IMR-90 (cell line): Measurements from ENCODE around the gene KLHL9. TPM values are rescaled to one million over a fixed set of nuclear protein-coding genes. Genes with fewer than 3 reads are reported as not detected.

ENCODE experiments used
- ATAC-seq: fragments of 200-7000 bp; cut with Tn5 transposase; 2 replicates; pipeline ENCODE4 v1.9.1; 2020; ENCODE audit warnings: low read depth, mild to moderate bottlenecking, moderate library complexity
- BruUV-seq: library from RNA; stranded (reverse); fragments of 400-500 nt; replicated peaks from 2 replicates; lab custom pipeline; 2021; lab: Mats Ljungman, UMichigan
- CTCF ChIA-PET: fragments of 300-600 bp; formaldehyde crosslinking; extraction: SDS; loops from one replicate; lab custom pipeline; 2021; ENCODE audit warnings: antibody characterized with exemption; lab: Yijun Ruan, JAX
- POLR2A ChIA-PET: fragments of 300-600 bp; sonication (Branson Sonifier 250); formaldehyde crosslinking; loops from one replicate; lab custom pipeline; 2022; ENCODE audit warnings: antibody characterized with exemption; ENCODE audit not compliant: unreplicated experiment; lab: Charles Lee
- DNase-seq: peaks from one replicate; pipeline ENCODE4 v3.0.0; 2013
- H2AFZ ChIP-seq: replicated peaks from 2 replicates; pipeline ENCODE3; 2013; ENCODE audit warnings: low read length, mild to moderate bottlenecking; ENCODE audit not compliant: poor library complexity
- H2AK5ac ChIP-seq: 2 replicates; pipeline ENCODE4 v1.6.1; 2013; ENCODE audit warnings: low read depth, low read length, inconsistent platforms
- H2AK9ac ChIP-seq: replicated peaks from 2 replicates; pipeline ENCODE3; 2013; ENCODE audit warnings: mild to moderate bottlenecking, low read depth, low read length, moderate library complexity; ENCODE audit not compliant: poor library complexity
- H2BK120ac ChIP-seq: 2 replicates; pipeline ENCODE4 v1.6.1; 2013; ENCODE audit warnings: low read depth, low read length, inconsistent platforms
- H2BK15ac ChIP-seq: 3 replicates; pipeline ENCODE4 v1.6.1; 2013; ENCODE audit warnings: low read depth, low read length, inconsistent platforms
- H2BK20ac ChIP-seq: 2 replicates; pipeline ENCODE4 v1.6.1; 2013; ENCODE audit warnings: low read depth, mild to moderate bottlenecking, inconsistent platforms, low read length, moderate library complexity
- H2BK5ac ChIP-seq: 2 replicates; pipeline ENCODE4 v1.6.1; 2013; ENCODE audit warnings: mild to moderate bottlenecking, low read depth, low read length, inconsistent platforms; ENCODE audit not compliant: poor library complexity, severe bottlenecking
- H3K14ac ChIP-seq: replicated peaks from 2 replicates; pipeline ENCODE4 v1.6.1; 2013; ENCODE audit warnings: low read depth, low read length, inconsistent platforms
- H3K18ac ChIP-seq: 2 replicates; pipeline ENCODE4 v1.6.1; 2013; ENCODE audit warnings: low read depth, low read length, control low read depth
- H3K23ac ChIP-seq: 2 replicates; pipeline ENCODE4 v1.6.1; 2013; ENCODE audit warnings: low read depth, low read length, inconsistent platforms
- H3K27ac ChIP-seq: 2 replicates; pipeline ENCODE4 v1.5.1; 2013; ENCODE audit warnings: mild to moderate bottlenecking, control low read depth, low read length; ENCODE audit not compliant: insufficient read depth
- H3K27me3 ChIP-seq: 2 replicates; pipeline ENCODE4 v1.6.1; 2013; ENCODE audit warnings: low read length; ENCODE audit not compliant: control insufficient read depth, insufficient read depth
- H3K36me3 ChIP-seq: 2 replicates; pipeline ENCODE4 v1.6.1; 2013; ENCODE audit warnings: low read length, mixed read lengths; ENCODE audit not compliant: control insufficient read depth, insufficient read depth
- H3K4ac ChIP-seq: 2 replicates; pipeline ENCODE4 v1.6.1; 2013; ENCODE audit warnings: low read depth, low read length, inconsistent platforms
- H3K4me1 ChIP-seq: 2 replicates; pipeline ENCODE4 v1.6.1; 2013; ENCODE audit warnings: low read length, mixed read lengths; ENCODE audit not compliant: control insufficient read depth, insufficient read depth
- H3K4me2 ChIP-seq: 2 replicates; pipeline ENCODE4 v1.6.1; 2013; ENCODE audit warnings: low read depth, mild to moderate bottlenecking, control low read depth, low read length, moderate library complexity
- H3K4me3 ChIP-seq: 2 replicates; pipeline ENCODE4 v1.5.1; 2013; ENCODE audit warnings: low read depth, mild to moderate bottlenecking, control low read depth, low read length, moderate library complexity; ENCODE audit not compliant: insufficient read depth
- H3K56ac ChIP-seq: 2 replicates; pipeline ENCODE4 v1.6.1; 2013; ENCODE audit warnings: low read length, inconsistent platforms; ENCODE audit not compliant: insufficient read depth; ENCODE audit errors: extremely low read depth
- H3K79me1 ChIP-seq, 2 experiments: 2 replicates each; pipeline ENCODE4 v1.6.1; 2013; ENCODE audit warnings: low read length in 2 of 2, inconsistent platforms in 1 of 2, low read depth in 1 of 2
- H3K9ac ChIP-seq: 2 replicates; pipeline ENCODE4 v1.6.1; 2013; ENCODE audit warnings: low read depth, low read length, control low read depth
- H3K9me1 ChIP-seq: 2 replicates; pipeline ENCODE4 v1.6.1; 2013; ENCODE audit warnings: low read length, inconsistent platforms; ENCODE audit not compliant: insufficient read depth
- H3K9me3 ChIP-seq: 2 replicates; pipeline ENCODE4 v1.6.1; 2013; ENCODE audit warnings: low read length; ENCODE audit not compliant: control insufficient read depth, insufficient read depth
- H4K20me1 ChIP-seq: 2 replicates; pipeline ENCODE4 v1.6.1; 2013; ENCODE audit warnings: low read length, inconsistent platforms; ENCODE audit not compliant: insufficient read depth
- H4K5ac ChIP-seq: 2 replicates; pipeline ENCODE4 v1.6.1; 2013; ENCODE audit warnings: mild to moderate bottlenecking, low read depth, low read length, control low read depth
- H4K8ac ChIP-seq, 2 experiments: 2 replicates each; pipeline ENCODE4 v1.6.1; 2013; ENCODE audit warnings: low read depth in 2 of 2, low read length in 2 of 2, control low read depth in 1 of 2, inconsistent platforms in 1 of 2
- H4K91ac ChIP-seq: 2 replicates; pipeline ENCODE4 v1.6.1; 2013; ENCODE audit warnings: low read depth, low read length, inconsistent platforms; ENCODE audit not compliant: insufficient read depth
- BHLHE40 ChIP-seq: fragments of 150-350 bp; IDR thresholded peaks from 2 replicates; pipeline ENCODE4 v1.6.1; 2016; ENCODE audit warnings: mild to moderate bottlenecking, low read depth, low read length
- CEBPB ChIP-seq: IDR thresholded peaks from 2 replicates; pipeline ENCODE4 v1.6.1; 2012; ENCODE audit warnings: low read depth, low read length, improper control_type of control experiment
- ELK1 ChIP-seq: fragments of 150-350 bp; IDR thresholded peaks from 2 replicates; pipeline ENCODE4 v1.6.1; 2016; ENCODE audit warnings: low read depth, mild to moderate bottlenecking, low read length, moderate library complexity, borderline replicate concordance
- FOS ChIP-seq: fragments of 150-350 bp; IDR thresholded peaks from 2 replicates; pipeline ENCODE4 v1.6.1; 2016; ENCODE audit warnings: low read depth, low read length
- NFE2L2 ChIP-seq: fragments of 150-350 bp; IDR thresholded peaks from 2 replicates; pipeline ENCODE4 v1.6.1; 2016; ENCODE audit warnings: low read depth, mild to moderate bottlenecking, low read length
- RAD21 ChIP-seq: IDR thresholded peaks from 2 replicates; pipeline ENCODE4 v1.6.1; 2012; ENCODE audit warnings: low read length, improper control_type of control experiment
- RCOR1 ChIP-seq: IDR thresholded peaks from 2 replicates; pipeline ENCODE4 v1.6.1; 2012; ENCODE audit warnings: mild to moderate bottlenecking, low read length, improper control_type of control experiment; ENCODE audit not compliant: insufficient replicate concordance
- SMC3 ChIP-seq: fragments of 150-350 bp; IDR thresholded peaks from 2 replicates; pipeline ENCODE4 v1.6.1; 2016; ENCODE audit warnings: low read depth, mild to moderate bottlenecking, antibody characterized with exemption, low read length, moderate library complexity
- WGBS, 2 experiments: methylation state at CpG; one replicate each; pipeline versions ENCODE4 v1.1.5 to v1.1.7; 2013; ENCODE audit warnings: missing lambda C conversion rate in 2 of 2; ENCODE audit not compliant: insufficient read length in 1 of 2; ENCODE audit errors: extremely low coverage in 2 of 2; 5-methylcytosine and 5-hydroxymethylcytosine counted together
- dilution Hi-C: fragments of 300-500 bp; cut with HindIII; formaldehyde crosslinking; loops from one replicate; pipeline ENCODE4 v1.14.3; 2018; ENCODE audit warnings: low sequenced_read_pairs; ENCODE audit not compliant: unreplicated experiment
- in situ Hi-C: fragments of 300-500 bp; cut with MboI; formaldehyde crosslinking; loops from 3 replicates; pipeline ENCODE4 v1.14.3; 2019; ENCODE audit warnings: low sequenced_read_pairs, inconsistent platforms, mixed read lengths
- intact Hi-C: fragments of 100-400 bp; cut with micrococcal nuclease; formaldehyde crosslinking; loops from 2 replicates; pipeline ENCODE4 v1.10.0; 2022
- polyA plus RNA-seq, 3 experiments: library from polyadenylated mRNA; depleted of rRNA; stranded (reverse); fragments of >200 nt; gene quantifications; 2 replicates each; pipeline ENCODE4 v1.2.3, GENCODE V29; 2012; ENCODE audit warnings: low replicate concordance in 1 of 3
- total RNA-seq: library from RNA; depleted of rRNA; stranded (reverse); fragments of >200 nt; gene quantifications from 2 replicates; pipeline ENCODE4 v1.2.3, GENCODE V29; 2012

KLHL9 gene
- total and polyA plus RNA-seq, 2 of the 4 experiments (the other 2 are of a cell fraction) = 12.9 to 46.4 TPM

- Histone ChIP-seq H2AFZ (no peak overlapping the region), H3K9me1 (no peaks in the 10 kb centered on the region; the same call in 1 of the 2 replicates), H3K4me2 (no peak overlapping the region), H4K91ac (no peak overlapping the region), H3K4me3 (no peak overlapping the region), H3K79me1 (peaks cover 6 to 10% of the 10 kb centered on the region in 2 experiments; a peak in 3 of 4 replicates), H3K9me3 (no peaks in the 10 kb centered on the region), H3K9ac (no peak overlapping the region), H3K56ac (no peak overlapping the region), H2AK5ac (no peak overlapping the region), H3K4ac (no peak overlapping the region), H2BK20ac (no peak overlapping the region), H4K20me1 (peaks cover 6% of the 10 kb centered on the region; the same call in 1 of the 2 replicates), H2BK5ac (no peak overlapping the region), H2BK120ac (no peak overlapping the region), H3K23ac (no peak overlapping the region), H4K5ac (no peak overlapping the region), H2AK9ac (no peak overlapping the region), H3K14ac (no peak overlapping the region), H3K18ac (no peak overlapping the region), H2BK15ac (no peak overlapping the region), H3K4me1 (peaks cover 2% of the 10 kb centered on the region; the same call in 1 of the 2 replicates), H3K27me3 (peaks cover 4% of the 10 kb centered on the region), H3K36me3 (peaks cover 20% of the 10 kb centered on the region), H3K27ac (no peak overlapping the region), H4K8ac (no peak overlapping the region)
- ATAC-seq (no peak), DNase-seq (no peak)
- in situ Hi-C loops (loop anchor here (5.0 to 25.0 kb wide), 2 partner anchors 477 to 942 kb away; no protein-coding TSS in a partner anchor), intact Hi-C loops (loop anchor here (10.0 kb wide), 1 partner anchor 924 kb away; no protein-coding TSS in a partner anchor), dilution Hi-C loops (no loop called here)
- no TSS peak for BruUV-seq
- no CpG with 5 or more reads among the region's 2 CpGs for WGBS, 2 experiments
- TF ChIP-seq BHLHE40 = no peak
- no peak for TF ChIP-seq NFE2L2
- TF ChIP-seq CEBPB = no peak
- TF ChIP-seq RCOR1 = no peak
- no peak for TF ChIP-seq RAD21
- TF ChIP-seq FOS = no peak
- no peak for TF ChIP-seq ELK1
- TF ChIP-seq SMC3 = no peak
- CTCF ChIA-PET = interaction anchor here (1.1 to 1.4 kb wide), 2 partner anchors 13 to 75 kb away, joined by 5 to 6 read pairs; no protein-coding TSS in a partner anchor
- POLR2A ChIA-PET = no interaction called here
Measured at GRCh38 chr9:21320465-21320864, 14.7 kb downstream of the KLHL9 start.
